ENCODE measurements around the gene TTC34.
"Not testable (repeated sequence)": the region's sequence is repeated elsewhere in the genome, so short reads cannot be mapped to it uniquely, and the experiment has no call there.

Gene TTC34

GRCh38 chr1:2799811-2800663, 1.5 kb downstream of the TTC34 start:
- no peak for DNase-seq

GRCh38 chr1:2798958-2799357, 2.5 kb downstream of the TTC34 start:
- not testable (repeated sequence) for DNase-seq

- no peak for DNase-seq
These were observed 3.8 kb downstream of the TTC34 start for GRCh38 chr1:2797741-2798016.

GRCh38 chr1:2796890-2797740, 4.4 kb downstream of the TTC34 start:
- DNase-seq: no peak

GRCh38 chr1:2795926-2796325, 5.6 kb downstream of the TTC34 start:
- DNase-seq: no peak

GRCh38 chr1:2791027-2791760, 10.3 kb downstream of the TTC34 start:
- DNase-seq: no peak

- no peak for DNase-seq
These were observed 11.4 kb downstream of the TTC34 start for GRCh38 chr1:2789986-2790581.

GRCh38 chr1:2789164-2789985, 12.1 kb downstream of the TTC34 start:
- DNase-seq: peak in 5 of 58 donors; percentile 11 to 45 (median 15)

GRCh38 chr1:2788506-2789163, 12.9 kb downstream of the TTC34 start:
- DNase-seq: peak in 1 of 58 donors; percentile 46

- DNase-seq: no peak
These were observed 14.2 kb downstream of the TTC34 start for GRCh38 chr1:2787163-2787911.

GRCh38 chr1:2786329-2787162, 14.9 kb downstream of the TTC34 start:
- DNase-seq: peak in 13 of 58 donors; percentile 1 to 58 (median 28)

- no peak for DNase-seq
These were observed 15.7 kb downstream of the TTC34 start for GRCh38 chr1:2785631-2786328.

GRCh38 chr1:2784854-2785630, 16.5 kb downstream of the TTC34 start:
- no peak for DNase-seq

- no peak for DNase-seq
These were observed 17.8 kb downstream of the TTC34 start for GRCh38 chr1:2783435-2784397.

GRCh38 chr1:2783069-2783434, 18.4 kb downstream of the TTC34 start:
- DNase-seq: no peak

GRCh38 chr1:2781627-2782026, 19.9 kb downstream of the TTC34 start:
- no peak for DNase-seq
